Measurements from ENCODE around the gene FREM1.

FREM1 gene

GRCh38 chr9:14911046-14911445, 818 bp upstream of the FREM1 start:
- DNase-seq, result no peak

GRCh38 chr9:14909601-14909960, 647 bp downstream of the FREM1 start:
- DNase-seq, result no peak

GRCh38 chr9:14909181-14909580, 1.0 kb downstream of the FREM1 start:
- DNase-seq, result no peak

GRCh38 chr9:14908295-14909180, 1.7 kb downstream of the FREM1 start:
- no peak for DNase-seq

- DNase-seq, result no peak
Observed at GRCh38 chr9:14907696-14908095, 2.5 kb downstream of the FREM1 start.

- DNase-seq, result no peak
Observed at GRCh38 chr9:14907360-14907685, 2.9 kb downstream of the FREM1 start.

GRCh38 chr9:14906644-14907359, 3.4 kb downstream of the FREM1 start:
- DNase-seq, result no peak

GRCh38 chr9:14906000-14906399, 4.2 kb downstream of the FREM1 start:
- DNase-seq, result no peak

- no peak for DNase-seq
Observed at GRCh38 chr9:14903040-14903439, 7.2 kb downstream of the FREM1 start.

GRCh38 chr9:14902561-14902960, 7.7 kb downstream of the FREM1 start:
- no peak for DNase-seq

- DNase-seq, result no peak
Observed at GRCh38 chr9:14899815-14900193, 10.4 kb downstream of the FREM1 start.

GRCh38 chr9:14899042-14899814, 11.0 kb downstream of the FREM1 start:
- DNase-seq, result no peak

- DNase-seq, result no peak
Observed at GRCh38 chr9:14895806-14896205, 14.4 kb downstream of the FREM1 start.

GRCh38 chr9:14893280-14893679, 16.9 kb downstream of the FREM1 start:
- DNase-seq, result no peak

- DNase-seq, result no peak
Observed at GRCh38 chr9:14891332-14891731, 18.9 kb downstream of the FREM1 start.

GRCh38 chr9:14889451-14889850, 20.8 kb downstream of the FREM1 start:
- DNase-seq, result no peak

GRCh38 chr9:14888875-14889274, 21.4 kb downstream of the FREM1 start:
- DNase-seq, result no peak

GRCh38 chr9:14888272-14888671, 22.0 kb downstream of the FREM1 start:
- no peak for DNase-seq

GRCh38 chr9:14887149-14887548, 23.1 kb downstream of the FREM1 start:
- DNase-seq, result no peak

GRCh38 chr9:14883310-14883944, 26.8 kb downstream of the FREM1 start:
- no peak for DNase-seq

- no peak for DNase-seq
Observed at GRCh38 chr9:14882090-14882489, 28.1 kb downstream of the FREM1 start.

GRCh38 chr9:14881006-14881405, 29.2 kb downstream of the FREM1 start:
- no peak for DNase-seq

- no peak for DNase-seq
Observed at GRCh38 chr9:14870090-14870489, 40.1 kb downstream of the FREM1 start.

All from NCI-H2081 (cell line).